GM18873 (cell line): Measurements from ENCODE around the gene TNS3.

Experiments
- ATAC-seq: cut with Tn5 transposase; IDR thresholded peaks from one replicate; pipeline ENCODE4 v1.9.1; 2021; ENCODE audit warnings: mild to moderate bottlenecking, moderate library complexity, moderate number of reproducible peaks; ENCODE audit not compliant: unreplicated experiment, low FRiP score

The TNS3 gene

DNA sequence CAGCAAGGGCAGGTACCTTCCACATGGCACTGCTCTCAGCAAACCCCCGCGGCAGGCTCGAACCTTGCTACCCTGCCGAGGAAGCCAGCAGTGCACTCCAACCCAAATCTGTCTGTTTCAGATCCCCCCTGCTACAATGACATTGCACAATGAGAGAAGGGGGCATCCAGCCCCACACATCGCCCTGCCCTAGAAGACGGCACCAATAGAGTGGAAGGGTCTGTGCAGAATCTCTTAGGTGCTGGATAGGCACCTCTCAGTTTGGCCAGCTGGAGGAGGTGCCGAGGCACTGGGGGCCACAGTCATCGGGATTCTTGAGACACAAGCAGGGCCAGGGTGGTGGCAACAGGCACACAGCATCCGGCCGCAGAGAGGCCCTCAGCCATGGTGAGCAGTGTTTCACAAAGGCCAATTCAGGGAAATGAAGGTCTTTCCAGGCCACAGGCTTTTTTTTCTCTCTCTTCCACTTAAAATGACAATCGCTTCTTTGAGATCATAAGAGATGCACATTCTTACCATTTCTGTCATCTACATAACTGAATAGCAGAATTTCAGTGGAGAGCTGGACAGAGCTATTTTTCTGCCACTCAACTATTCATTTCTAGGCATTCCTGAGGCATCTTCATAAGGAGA is 281.3 kb downstream of the TNS3 start:
- no peak for ATAC-seq

DNA sequence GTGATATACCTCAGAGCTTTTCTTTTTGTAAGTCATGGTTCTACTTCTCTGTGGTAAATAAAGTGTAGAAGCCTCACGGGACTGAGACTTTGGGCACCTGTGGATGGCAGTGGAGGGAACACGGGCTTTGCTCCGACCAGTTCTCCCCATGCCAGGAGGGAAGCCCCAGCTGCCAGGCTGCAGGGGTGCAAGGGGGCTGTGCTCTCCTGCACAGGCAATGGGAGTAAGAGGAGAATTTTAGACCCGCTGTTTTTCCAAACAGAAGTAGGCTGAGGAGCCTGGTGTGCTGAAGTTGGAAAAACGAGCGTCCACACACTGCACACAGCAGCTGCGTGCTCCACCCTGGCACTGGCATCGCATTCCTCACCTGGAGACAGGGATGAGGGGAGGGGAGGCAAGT is 282.4 kb downstream of the TNS3 start:
- ATAC-seq: no peak

GRCh38 chr7:47298636-47299035 is 283.3 kb downstream of the TNS3 start:
- no peak for ATAC-seq

DNA sequence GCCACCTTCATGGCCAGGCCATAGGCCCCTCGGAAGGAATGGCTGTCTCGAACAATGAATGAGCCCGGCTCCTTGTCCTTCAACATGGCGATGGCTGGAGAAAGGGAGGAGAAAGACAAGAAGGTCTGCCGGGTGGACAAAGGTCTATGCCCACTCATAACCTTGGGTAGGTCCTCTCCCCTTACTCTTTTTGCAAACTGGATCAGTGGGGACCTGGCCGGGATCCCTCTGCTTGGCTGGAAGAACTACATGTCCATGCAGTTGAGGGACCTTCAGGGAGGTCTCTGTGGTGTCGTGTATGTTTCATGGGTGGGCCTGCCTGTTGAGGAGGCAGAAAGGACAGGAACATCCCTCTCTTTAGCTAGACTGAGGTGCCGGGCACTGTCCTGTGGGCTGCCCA is 284.8 kb downstream of the TNS3 start:
- ATAC-seq: no peak

- ATAC-seq: no peak
These were observed 286.3 kb downstream of the TNS3 start for GRCh38 chr7:47295606-47296005.

DNA sequence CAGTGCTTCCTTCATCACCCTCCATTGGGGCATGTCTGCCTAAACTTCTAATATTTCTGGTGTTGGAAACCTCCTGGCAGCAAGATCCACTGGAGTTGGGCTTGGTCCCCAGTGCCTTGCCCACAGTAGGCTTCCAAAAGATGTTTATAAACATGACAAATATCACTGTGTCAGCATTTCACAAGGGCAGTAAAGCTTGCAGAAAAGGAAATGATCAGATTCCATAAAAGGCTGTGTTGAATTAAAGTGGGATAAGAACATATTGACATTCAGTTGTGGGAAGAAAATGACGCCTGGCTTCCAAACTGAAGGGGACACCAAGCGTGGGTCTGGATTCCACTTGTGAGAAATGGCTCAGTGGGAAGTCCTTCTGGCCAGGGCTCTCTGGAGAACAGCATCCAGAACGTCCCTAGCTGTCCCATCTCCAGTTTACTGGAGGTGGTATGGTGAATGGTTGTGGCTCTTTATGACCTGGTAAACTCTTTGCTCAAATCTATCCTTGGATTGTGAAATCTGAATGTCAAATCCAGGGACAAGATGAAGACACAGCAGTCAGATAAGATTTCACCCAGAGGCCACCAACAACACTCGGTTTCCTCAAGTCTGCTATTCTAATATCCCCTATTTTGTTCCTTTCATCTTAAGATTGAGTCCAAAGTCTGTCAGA is 287.2 kb downstream of the TNS3 start:
- ATAC-seq: no peak

DNA sequence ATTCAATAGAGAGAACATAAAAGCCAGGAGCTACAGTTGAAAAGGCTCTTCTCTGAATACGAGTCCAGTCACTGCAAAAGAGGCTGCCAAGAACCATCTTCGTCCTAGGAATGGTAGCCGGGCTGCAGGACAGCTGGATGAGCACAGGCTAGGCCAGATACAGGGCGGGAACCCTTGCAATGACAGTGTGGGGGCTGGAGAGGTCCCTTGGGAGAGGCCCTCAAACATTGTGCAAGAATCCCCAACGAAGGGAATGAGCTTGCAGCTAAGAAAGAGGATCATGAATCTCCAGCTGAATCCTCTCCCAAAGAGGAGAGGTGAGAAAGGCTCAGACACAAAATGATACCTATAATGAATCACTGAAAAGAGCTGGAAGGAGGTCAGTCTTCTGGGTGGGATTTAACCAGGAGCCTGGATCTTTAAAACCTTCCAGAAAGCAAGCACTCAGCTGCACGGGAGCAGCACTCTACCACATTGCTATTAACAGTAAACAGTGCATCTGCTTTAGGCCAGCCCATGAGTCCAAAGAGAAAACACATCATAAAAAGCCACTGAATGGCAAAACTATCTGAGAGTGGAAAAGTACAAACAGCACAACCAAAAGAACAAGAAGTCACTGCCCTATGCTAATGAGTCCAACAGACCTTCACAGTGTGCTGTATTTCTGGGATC is 287.9 kb downstream of the TNS3 start:
- ATAC-seq: no peak

- ATAC-seq: no peak
These were observed 289.0 kb downstream of the TNS3 start for GRCh38 chr7:47292832-47293309.

GRCh38 chr7:47291461-47292081 is 290.3 kb downstream of the TNS3 start:
- ATAC-seq: peak; percentile 93

GRCh38 chr7:47290867-47291266 is 291.0 kb downstream of the TNS3 start:
- no peak for ATAC-seq

DNA sequence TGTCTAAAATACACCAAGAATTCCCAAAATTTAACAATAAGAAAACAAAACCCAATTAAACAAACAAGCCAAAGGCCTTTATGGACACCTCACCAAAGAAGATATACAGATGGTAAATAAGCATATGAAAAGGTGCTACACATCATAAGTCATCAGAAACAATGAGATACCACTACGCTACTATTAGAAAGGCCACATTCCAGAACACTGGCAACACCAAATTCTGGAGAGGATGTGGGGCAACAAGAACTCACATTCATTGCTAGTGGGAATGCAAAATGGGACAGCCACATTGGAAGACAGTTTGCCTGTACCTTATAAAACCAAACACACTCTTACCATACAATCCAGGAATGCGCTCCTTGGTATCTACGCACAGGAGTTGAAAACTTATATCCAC is 291.4 kb downstream of the TNS3 start:
- ATAC-seq: no peak

DNA sequence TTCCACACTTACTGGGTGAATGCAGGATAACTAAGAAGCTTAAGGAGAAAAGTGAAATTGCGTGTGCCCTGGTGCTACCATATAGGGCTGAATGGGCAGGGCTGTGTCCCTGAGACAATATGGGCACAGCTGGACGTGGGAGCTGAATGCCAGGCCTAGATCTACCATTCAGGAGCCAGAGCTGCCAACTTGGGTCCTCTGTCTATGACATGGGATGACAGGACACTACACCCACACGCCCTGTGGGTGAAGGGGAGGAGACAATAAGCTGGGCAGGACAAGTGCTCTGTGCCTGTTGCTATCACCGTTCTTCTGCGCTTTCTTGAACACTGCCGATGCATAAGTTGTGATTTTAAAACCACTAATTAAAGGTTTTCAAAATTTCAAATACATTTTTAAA is 293.9 kb downstream of the TNS3 start:
- no peak for ATAC-seq

DNA sequence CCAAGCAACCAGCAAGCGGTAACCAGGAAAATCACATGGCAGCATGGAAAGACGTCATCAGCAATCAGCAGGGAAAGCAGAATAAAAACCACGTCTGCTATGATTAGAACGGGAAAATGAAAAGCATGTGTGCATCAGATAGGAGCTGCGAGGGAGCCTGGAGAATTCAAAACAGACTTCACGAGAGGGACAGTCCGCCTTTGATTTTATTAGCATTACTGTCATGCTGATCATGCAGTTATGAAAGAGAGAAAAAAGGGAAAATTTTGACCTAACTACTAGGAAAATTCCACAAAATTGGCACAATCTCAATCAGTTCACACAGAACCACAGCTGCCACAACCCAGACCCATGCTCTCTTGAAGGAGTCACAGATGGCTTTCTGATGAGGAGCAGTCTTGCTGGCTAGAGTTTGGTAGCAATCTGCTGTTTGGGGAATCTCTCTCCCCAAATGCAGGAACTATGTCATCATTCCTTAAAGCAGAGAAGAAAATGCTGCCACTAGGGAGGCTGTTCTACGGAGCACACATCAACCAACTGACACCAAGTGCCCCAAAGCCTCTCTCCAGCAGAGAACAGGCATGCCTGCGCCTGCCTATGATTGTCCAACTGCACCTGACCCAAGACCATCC is 295.9 kb downstream of the TNS3 start:
- no peak for ATAC-seq

DNA sequence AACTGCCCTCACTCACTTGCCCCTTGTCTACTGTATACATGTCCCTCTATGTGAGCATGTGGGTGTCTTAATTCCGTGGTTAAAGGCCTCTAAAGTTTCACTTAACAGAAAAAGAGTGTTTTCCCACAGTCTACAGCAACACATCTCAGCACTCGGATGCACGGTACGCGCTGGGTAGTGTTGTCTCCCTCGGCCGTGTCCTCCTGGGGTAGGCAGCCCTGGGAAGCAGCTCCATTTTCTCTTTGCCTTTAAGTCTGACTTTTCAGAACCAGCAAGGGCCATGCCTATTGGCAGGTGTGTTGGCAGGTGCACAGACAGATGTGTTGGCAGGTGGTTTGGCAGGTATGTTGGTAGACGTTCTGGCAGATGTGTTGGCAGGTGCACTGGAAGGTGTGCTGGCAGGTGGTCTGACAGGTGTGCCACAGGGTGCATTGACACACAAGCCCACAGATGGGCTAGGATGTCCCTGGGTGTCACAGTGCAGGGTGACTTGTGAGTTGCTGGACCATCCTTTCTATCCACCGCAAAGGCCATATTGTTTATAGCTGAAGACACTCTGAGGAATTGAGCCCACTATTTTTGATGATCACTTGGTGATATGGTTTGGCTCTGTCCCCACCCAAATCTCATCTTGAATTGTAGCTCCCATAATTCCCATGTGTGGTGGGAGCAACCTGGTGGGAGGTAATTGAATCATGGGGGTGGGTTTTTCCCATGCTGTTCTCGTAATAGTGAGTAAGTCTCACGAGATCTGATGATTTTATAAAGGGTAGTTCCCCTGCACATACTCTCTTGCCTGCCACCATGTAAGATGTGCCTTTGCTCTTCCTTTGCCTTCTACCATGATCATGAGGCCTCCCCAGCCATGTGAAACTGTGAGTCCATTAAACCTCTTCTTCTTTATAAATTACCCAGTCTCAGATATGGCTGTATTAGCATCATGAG is 296.9 kb downstream of the TNS3 start:
- ATAC-seq: no peak

- ATAC-seq: no peak
These were observed 298.3 kb downstream of the TNS3 start for GRCh38 chr7:47283497-47284131.

- ATAC-seq: no peak
These were observed 299.0 kb downstream of the TNS3 start for GRCh38 chr7:47282790-47283496.

GRCh38 chr7:47281966-47282643 is 299.8 kb downstream of the TNS3 start:
- ATAC-seq: no peak

GRCh38 chr7:47281161-47281560 is 300.8 kb downstream of the TNS3 start:
- ATAC-seq: no peak
